SKM-1 treated with dmso at 0.1 percent for 144 hours (cell line): ENCODE results near the gene GK.
"Not testable (repeated sequence)": the region's sequence is repeated elsewhere in the genome, so short reads cannot be mapped to it uniquely, and the experiment has no call there.

ENCODE experiments used
- DNase-seq: peaks from one replicate; lab custom pipeline; 2025; ENCODE audit not compliant: unreplicated experiment; lab: John Stamatoyannopoulos, UW

The GK gene

DNA sequence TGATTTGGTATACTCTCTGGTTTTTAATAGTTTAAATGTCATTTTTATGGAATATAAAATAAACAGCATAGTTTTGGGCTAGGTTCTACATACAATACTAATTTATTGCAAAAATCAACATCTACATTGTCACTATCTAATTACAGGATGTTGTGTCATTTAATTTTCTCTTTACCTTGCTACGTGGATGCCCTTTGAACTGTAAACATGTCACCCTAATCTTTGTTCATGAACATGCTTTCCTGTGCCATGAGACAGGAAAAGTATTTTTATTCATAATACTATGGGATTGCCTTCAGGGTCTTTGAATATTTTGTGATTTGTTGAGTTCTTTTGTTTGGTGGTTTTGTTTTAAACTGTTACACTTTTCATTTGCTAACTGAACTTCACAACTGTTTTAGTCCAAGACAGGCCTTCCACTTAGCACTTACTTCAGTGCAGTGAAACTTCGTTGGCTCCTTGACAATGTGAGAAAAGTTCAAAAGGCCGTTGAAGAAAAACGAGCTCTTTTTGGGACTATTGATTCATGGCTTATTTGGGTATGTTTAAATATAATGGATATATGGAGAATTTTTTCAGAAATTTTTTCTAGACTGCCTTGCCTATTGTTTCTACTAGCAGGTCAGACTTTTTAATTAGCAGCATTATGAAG is 40.9 kb downstream of the GK start:
- no peak for DNase-seq

DNA sequence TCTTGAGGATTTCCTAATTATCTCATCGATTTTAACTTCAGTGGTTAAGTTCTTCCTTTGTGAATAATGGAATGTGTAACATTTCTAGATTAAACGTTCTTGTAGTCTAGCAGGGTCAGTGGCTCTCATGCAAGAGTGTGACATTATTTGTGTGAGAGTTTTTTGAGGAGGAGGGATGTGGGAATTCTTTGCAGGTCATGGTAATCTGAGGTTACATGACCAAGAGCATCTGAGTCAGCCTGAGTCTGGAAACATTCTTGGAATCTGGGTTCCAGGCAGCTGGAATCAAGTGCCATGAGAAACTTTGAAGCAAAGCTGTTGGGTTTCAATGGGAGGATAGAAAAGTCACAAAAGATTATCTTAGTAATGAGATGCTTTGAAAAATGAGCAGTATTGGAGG is 49.5 kb downstream of the GK start:
- no peak for DNase-seq

DNA sequence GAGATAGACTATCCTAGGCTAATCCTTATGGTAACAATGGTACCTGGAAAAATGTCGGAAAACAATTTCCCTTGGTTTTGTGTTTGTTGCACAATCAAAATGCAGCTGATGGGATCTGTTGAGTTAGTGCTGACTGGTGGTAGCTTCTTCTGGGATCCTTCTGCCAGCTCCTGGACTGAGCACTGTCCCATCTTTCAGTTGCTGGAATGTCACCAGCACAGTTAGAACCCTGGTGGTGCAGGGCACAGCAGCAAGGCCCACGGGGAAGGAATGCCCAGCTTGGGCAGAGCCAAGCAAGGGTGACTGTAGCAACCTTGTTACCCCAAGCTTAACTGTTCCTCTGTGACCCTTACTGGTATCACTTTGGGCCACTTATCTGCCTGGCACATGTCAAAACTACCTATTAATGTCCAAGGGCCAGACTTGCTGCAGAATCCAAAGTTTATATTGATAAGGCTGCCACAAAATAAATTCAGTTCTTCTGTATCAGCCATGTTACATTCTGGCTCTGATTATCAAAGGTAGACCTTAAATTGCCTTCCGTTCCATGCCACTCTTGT is 53.1 kb downstream of the GK start:
- no peak for DNase-seq

DNA sequence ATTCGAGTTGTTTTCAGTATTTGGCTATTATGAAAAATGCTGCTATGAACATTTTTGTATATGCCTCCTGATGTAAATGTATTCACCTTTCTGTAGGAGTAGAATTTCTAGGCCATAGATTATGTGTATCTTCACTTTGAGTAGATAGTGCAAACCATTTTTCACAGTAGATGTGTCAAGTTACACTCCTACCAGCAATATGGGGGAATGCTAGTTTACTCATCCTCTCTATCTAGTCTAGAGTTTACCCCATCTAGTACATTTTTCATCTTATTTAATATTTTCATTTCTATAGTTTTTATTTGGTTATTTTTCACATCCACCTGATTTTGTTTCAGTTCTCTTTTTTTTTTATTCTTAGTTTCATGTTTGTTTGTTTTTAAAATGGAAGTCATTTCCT is 59.0 kb downstream of the GK start:
- no peak for DNase-seq

DNA sequence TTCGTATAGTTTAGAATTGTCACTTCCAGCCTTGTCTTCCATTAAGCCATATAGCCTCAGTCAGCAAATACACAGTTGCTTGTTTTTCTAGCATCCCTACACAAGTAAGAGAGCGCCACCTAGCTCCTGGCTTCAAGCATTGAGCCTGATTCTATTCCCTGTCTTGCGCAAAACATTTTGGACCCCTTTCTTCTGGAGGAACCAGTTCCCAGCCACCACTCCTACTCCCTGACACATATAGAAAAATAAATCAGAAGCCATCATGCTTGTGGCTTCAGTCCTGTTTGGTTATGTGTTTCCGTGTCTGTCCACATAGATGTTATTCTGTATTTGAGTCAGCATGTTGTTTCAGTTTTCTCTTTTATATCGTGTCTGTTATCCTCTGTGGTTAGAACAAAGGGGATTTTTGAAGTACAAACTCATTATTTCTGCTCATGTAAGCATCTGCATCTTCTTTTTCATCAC is 59.9 kb downstream of the GK start:
- peak; percentile 13 for DNase-seq

DNA sequence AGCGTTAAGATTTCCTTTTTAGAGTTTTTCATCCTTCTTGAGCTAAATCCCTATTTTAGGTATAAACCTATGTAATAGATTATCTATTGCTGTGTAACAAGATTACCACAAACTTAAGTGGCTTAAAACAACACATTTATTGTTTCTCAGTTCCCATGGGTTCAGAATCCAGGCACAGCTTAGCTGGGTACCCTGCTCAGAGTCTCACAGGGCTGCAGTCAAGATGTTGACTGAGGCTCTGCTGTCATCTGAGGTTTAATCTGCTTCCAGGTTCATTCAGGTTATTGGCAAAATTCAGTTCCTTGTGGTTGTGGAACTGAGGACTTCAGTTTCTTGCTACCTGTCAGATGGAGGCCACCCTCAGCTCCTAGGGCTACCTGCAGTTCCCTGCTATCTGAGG is 60.9 kb downstream of the GK start:
- DNase-seq: no peak

DNA sequence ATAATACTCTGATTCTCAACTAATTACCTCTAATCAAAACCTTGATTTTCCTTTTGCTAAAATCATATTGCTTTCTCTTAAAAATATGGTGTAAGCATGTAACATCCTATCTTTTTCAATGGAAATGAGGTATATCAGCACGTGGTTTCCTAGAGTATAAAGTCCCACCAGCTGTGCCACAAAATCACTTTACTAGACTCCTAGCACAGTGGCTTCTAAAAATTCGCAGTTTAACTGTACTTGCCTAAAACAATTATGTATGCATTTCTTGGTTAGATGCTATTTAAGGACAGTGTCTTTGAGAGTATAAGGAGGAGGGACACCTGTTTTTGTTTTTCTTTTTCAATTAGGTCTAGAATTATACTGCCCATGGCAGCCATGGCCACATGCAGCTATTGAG is 62.8 kb downstream of the GK start:
- no peak for DNase-seq

DNA sequence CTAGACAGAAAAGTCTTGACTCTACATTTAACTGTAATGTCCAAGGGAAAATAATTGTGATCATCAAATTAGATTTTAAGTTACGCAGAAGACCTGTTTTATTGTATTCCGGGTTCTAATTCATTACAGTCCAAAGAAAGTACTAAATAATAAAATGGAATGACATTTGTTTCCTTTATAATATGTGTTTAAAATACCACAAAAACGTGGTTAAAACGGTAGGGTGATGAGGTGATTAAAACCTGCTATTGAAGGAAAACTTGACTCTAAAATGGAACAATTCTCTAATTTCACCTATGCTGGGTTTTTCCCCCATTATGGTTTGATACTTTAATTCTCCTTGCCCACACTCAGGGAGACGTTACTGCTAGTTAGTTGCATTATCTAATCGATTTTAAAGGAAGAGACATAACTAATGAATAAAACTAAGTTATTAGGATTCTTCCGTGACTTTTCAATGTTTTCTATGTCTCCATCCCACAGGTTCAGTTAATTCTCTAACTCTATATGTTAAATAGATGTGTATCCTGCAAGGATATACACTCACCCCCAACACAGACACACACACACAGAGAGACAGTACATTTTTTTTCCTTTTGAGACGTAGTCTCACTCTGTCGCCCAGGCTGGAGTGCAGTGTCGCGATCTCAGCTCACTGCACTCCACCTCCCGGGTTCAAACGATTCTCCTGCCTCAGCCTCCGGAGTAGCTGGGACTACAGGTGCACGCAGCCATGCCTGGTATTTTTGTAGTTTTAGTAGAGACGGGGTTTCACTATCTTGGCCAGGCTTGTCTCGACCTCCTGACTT is 80.8 kb downstream of the GK start:
- DNase-seq: no peak

DNA sequence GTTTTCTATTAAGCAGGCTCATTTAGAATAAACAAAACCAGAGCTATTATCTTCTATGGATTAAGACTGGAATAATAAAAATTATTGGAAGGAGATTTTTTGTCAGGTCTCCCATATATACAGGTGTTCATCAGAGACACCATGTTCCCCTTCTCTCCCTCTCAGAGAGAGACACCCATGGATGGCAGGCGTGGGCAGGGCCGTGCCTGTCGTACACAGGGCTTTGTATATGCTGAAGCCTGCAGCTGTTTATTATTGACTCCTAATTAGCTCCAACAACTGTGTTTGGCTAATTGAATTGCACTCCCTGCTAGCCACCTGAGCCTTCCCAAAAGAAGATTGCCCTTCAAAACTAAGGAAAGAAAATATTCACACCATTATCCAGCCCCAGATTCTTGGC is 81.6 kb downstream of the GK start:
- DNase-seq: no peak

DNA sequence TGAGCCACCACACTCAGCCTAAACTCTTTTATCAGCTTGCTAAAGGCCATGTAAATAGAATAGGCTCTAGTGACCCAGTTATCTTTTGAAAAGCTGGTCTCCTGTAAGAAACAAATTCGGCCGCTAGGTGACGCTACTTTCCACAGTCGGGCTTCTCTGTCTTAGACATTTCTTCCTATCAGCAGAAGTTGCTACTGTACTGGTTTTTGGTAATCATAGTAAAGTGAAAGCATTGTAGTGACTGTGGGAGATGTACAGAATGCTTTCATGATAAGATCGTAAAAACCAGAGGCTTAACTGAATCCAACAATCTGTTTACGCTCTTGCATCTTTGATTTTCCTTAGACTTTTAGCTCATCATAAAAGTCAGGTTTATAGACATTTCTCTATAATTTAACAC is 82.6 kb downstream of the GK start:
- DNase-seq: peak; percentile 31

DNA sequence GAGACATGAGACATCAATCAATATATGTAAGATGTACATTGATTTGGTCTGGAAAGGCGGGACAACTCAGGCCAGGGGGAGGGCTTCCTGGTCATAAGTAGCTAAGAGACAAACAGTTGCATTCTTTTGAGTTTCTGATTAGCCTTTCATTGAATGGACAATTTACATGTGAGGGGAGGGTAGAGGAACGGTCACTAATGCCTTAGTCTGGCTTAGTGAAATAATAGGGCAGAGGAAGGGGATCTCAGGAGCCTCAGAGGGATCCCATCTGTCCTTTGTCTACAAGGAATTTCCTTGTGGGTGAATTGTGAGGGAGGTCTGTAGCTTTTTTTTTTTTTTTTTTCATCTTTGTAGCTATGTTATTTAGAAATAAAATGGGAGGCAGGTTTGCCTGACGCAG is 88.3 kb downstream of the GK start:
- no peak for DNase-seq

DNA sequence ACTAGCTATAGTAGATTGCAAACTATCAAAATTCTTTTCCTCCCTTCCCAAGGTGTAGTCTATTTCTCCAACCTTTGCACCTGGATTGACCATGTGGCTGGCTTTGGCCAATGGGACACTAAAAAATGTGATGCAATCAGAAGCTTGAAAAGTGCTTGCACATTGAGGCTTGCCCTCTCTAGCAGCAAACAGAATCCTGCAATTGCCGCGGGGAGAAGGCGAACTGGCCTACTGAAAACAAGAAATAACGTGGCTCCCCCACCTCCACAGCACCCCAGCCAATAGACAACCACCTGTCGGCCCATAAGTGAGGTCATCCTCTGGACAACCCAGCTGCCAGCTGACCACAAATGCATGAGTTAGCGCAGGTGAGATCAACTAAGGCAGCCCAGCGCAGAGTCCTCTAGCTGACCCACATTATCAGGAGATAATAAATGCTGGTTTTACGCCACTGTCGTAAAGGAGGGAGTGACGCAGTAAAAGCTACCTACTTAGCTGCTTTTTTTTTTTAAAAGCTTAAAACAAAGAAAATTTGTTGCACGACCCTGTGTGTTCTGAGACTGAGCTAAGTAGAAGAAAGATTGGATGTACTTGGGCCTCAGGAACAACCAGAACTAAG is 95.2 kb downstream of the GK start:
- no peak for DNase-seq

DNA sequence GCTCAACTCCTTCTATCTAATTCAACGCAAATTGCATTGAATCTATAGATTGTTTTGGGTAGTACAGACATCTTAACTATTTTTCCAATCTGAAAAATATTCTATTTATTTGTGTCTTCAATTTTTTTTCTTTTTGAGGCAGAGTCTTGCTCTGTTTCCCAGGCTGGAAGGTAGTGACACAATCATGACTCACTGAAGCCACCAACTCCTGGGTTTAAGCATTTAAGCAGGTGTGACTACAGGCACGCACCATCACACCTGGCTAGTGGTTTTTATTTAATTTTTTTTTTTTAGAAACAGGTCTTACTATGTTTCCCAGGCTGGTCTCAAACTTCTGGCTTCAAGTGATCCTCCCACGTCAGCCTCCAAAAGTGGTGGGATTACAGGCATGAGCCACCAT is 98.3 kb downstream of the GK start:
- no peak for DNase-seq

DNA sequence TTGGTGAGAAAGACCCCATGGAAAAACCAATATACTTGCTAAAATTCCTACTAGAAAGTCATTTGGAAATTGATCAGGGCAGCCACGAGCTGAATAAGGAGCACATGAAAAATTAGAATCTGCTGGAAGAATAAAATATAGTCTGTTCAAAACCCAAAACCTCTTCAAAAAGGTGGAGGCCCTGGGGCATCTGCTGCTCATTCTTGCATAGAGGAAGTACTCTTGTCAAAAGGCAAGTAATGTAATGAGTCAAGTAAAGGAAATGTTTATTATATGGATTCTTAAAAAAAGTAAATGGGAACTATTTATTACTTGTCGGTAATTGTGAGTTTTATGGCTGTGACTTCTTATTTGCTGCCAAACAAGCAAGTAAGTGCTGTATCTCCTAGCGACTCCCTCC is 109.5 kb downstream of the GK start:
- DNase-seq: no peak

DNA sequence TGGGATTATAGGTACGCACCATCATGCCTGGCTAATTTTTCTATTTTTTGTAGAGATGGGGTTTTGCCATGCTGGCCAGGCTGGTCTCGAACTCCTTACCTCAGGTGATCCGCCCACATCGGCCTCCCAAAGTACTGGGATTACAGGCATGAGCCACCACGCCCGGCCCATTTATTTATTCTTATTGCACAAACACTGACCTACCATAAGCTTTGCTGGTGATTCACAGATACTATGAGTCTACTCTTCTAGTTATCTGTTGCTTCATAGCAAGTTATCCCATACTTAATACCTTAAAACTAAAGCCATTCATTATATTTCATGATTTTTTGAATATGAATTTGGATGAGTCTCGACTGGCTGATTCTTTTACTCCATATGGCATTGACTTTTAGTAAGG is 120.5 kb downstream of the GK start:
- not testable (repeated sequence) for DNase-seq

DNA sequence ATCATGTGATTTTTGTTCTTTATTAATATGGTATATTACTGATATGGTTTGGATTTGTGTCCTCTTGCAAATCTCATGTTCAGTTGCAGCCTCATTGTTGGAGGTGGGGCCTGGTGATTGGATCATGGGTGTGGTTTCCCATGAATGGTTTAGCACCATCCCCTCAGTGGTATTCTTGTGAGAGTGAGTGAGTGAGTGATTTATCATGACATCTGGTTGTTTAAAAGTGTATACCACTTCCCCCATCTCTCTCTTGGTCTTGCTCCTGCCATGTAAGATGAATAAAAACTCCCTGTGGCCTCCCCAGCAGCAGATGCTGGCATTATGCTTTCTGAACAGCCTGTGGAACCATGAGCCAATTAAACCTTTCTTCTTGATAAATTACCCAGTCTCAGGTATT is 124.4 kb downstream of the GK start:
- DNase-seq: no peak

DNA sequence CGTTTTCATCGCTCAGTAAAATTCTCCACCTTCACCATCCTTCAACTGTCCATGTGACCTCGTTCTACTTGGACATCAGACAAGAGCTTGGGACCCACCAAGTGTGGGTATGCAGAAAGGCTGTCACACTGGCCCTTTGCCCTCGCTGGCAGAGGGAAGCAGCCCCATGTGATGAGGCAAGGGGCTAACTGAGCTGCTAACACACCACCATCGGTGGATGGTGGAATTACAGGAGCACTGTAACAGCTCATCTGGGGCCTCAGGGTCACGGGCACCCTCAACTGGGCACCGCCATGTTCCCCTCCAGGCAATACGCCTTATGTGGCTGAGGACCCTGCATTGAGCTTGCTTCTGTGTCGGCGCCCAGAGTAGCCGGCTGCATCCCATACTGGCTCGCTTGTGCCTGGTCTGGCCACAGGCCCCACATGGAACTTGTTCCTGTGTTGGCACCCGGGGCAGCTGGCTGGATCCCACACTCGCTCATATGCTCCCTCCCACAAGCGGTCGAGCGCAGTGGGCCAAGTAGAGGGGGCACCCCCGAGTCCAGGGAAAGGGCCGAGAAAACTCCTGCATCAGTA is 126.3 kb downstream of the GK start:
- DNase-seq: no peak
